Measurements from ENCODE around the gene WWOX.

WWOX gene

DNA sequence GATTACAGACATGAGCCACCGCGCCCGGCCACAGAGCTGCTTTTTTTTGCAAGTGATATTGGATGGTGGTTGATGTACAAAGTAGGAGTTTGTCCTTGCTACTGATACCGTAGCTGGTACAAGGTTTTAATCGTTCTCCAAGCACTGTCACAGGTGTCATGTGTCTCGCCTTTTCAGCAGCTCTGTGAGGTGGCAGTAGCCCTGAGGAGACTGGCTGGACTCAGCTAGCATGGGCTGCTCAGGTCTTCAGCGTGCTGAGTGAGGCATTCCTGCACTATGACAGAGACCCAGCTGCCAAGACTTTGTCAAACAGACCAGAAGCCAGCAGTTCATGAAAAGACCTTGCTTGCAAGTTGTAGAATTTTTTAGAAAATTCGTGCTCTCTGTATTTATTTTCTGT lies 7.2 kb downstream of the WWOX start:
- no peak for DNase-seq

GRCh38 chr16:78108451-78108850 lies 9.0 kb downstream of the WWOX start:
- DNase-seq: no peak

DNA sequence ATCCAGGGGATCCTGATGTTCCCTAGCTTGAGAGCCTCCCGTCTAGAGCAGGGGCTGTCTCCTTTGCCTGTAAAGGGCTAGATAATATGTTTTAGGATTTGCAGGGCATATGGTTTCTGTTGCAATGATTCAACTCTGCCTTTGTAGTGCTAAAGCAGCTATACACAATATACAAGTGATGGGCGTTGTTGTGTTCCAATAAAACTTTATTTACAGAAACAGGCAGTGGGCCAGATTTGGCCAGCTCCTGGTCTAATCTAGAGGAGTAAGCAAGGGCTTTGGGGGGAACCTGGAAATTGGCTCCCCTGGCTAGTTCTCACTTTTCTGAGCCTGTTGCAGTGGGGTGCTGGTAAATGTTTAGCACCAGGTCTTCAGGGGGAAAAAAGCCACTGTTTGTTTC lies 13.8 kb downstream of the WWOX start:
- no peak for DNase-seq

GRCh38 chr16:78115659-78116058 lies 16.2 kb downstream of the WWOX start:
- no peak for DNase-seq

GRCh38 chr16:78116946-78117345 lies 17.5 kb downstream of the WWOX start:
- no peak for DNase-seq

DNA sequence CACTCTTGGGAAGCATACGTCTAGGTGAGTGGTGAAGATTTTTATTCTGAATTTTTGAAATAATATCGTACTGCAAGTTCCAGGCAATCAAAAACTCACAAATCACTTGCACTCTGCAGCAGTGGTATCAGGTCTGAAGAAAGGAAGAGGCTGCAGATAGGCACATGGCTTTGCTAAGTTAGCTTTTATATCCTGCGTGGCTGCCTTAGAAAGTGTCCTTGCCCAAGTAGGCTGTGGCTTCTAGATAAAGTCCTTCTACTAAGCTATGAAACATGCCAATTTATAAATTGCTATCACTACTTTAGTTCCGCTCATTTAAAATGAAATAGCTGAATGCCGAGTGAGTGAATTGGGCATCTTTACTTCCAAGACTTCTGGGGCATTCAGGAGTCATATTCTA lies 17.9 kb downstream of the WWOX start:
- DNase-seq: no peak

GRCh38 chr16:78118469-78119025 lies 19.1 kb downstream of the WWOX start:
- DNase-seq: no peak

DNA sequence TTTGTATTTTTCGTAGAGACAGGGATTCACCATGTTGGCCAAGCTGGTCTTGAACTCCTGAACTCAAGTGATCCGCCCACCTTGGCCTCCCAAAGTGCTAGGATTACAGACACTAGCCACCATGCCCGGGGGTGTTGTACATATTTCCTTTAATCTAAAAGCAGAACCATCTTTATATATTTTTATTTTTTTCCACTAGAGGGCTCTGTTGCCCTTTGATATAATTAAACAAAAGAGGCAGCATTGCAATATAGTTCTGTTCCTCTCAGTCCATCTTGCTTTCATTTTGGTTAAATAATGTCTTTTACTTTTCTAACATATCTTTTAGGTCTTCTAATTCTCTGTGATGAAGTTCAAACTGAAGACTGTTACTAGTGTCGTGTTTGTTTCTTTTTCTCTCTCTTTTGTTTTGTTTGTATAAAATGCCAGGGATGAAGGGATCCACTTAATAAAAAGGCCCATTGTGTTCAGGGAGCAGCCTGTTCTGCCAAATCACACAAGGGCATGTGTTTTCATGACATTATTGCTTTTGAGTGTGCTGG lies 23.4 kb downstream of the WWOX start:
- DNase-seq: peak in 1 of 2 donors; percentile 66

DNA sequence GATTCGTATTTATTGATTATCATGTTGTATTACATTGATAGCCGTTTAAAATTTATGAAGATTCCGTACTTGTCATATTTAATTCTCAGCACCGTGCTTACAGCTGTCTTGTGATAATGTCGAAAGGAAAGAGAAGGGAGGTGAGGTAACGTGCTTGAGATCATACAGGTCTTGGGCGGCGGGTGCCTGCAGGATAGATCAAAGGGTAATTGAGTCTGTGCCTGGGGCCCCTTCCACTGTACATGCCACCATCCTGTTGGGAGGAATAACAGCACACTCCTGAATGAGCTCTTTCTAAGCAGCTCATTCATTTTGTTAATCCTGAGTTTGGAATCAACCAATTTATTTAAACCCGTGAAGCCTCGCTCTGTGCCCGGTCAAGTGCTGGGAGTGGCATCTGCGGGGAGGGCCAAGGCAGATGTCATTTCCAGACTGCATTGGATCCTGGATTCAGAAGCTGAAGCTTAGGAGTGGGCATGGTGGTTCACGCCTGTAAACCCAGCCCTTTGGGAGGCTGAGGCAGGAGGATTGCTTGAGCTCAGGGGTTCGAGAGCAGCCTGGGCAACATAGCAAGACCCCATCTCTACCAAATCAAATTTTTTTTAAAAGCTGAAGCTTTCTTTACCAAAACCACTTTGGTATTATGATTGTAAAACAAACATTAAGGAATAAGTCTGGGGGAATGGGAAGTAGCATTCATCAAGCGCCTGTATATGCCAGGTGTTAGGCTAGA lies 25.8 kb downstream of the WWOX start:
- no peak for DNase-seq

DNA sequence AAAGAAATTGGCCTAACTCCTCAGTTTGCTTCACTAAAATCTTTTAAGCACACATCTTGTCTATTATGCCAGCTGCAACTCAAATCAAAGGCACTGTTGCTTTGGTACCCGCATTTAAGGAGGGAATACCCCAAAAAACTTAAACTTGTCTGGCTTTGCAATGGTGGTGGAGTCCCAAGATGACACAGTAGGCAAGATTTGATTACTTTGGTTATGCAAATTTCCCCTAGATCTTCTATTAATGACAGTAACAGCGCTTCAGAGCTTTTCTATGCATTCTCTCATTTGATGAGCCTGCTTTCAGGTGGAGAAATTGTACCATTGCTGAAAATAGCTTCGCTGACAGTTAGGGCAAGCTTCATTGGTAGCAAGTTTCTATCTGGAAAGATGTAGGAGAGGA lies 27.2 kb downstream of the WWOX start:
- no peak for DNase-seq

DNA sequence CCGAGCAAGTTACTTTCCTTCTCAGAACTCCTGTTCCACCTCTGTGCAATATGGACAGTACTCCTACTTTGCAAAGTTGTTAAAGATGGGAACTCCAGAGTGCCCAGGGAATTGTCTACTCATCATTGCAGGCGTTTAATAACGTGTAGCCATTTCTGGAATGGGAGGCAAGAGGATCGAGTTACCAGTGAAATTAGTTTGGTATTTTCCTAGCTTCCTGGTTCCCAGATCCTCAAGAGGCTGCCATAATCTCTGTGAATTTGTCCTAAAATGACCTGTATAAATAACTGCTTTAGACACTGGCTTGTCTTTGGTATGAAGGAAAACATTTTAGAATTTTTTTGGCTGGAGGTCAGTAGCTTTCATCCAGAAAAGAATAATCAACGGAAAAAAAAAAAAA lies 27.7 kb downstream of the WWOX start:
- DNase-seq: no peak

DNA sequence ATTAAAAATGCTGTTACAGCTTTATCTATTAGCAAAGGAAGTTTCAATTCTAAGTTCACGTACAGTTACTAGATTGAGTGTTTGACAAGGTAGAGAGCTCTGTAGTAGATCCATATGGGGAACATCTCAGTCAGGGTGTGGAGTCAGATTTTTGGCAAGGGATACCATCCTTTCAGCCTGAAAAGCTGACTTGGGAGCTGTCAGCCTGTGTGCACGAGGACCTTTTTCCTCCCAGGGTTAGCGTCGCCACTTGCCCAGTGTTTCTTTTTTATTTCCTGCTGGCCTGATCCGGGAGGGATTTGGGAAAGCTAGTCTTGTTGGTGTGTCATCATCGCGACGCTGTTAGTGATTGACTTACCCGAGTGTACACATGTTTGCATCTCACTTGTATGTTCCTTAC lies 29.5 kb downstream of the WWOX start:
- no peak for DNase-seq

- no peak for DNase-seq
Measured at GRCh38 chr16:78129349-78129748, 29.9 kb downstream of the WWOX start.

DNA sequence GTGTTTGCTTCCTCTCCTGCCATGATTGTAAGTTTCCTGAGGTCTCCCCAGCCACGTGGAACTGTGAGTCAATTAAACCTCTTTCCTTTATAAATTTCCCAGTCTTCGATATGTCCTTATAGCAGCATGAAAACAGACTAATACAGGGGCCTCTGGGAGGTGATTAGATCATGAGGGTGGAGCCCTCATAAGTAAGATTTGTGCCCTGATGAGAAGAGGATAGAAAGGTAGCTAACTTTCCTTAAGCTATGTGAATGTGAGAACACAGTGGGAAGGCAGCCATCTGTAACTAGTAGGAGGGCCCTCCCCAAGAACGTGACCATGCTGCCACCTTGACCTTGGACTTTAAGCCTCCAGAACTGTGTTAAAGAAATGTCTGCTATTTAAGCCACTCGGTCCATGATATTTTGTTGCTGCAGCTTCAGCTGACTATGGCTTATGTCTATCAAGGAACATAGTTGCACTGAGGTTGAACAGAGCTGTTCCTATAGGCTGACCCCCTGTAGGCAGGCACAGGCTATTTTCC lies 30.7 kb downstream of the WWOX start:
- no peak for DNase-seq

GRCh38 chr16:78130950-78131349 lies 31.5 kb downstream of the WWOX start:
- DNase-seq: no peak

GRCh38 chr16:78133919-78134318 lies 34.5 kb downstream of the WWOX start:
- DNase-seq: no peak

DNA sequence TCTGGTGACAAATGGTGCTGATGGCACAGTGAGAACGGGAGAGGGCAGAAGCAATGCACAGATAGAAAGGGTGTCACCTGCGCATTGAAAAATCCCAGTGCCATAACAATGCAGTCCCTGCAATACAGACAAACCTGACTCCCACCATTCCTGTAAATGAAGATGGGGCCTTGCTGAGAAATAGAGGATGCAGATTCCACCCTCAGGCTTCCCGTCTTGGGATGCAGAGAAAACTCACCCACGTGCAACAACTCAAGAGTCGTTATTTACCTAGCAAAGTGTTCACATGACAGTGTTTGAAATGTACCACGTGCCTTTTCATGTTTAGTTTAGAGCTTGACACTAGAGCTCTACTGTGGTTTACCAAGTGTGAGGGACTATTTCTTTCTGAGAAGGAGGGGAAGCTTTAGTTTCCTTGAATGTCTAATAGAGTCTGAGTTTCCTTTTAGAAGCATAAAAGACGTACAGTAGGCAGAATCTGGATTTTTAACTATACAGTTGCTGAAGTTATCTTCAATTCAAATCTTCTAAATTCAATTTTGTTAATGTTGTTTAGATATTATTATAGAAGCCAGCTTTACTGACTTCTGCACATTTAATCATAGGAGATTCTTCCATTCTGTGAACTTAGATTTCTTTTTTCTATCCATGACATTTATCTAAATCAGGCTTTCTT lies 35.6 kb downstream of the WWOX start:
- DNase-seq: peak in 1 of 2 donors; percentile 16

DNA sequence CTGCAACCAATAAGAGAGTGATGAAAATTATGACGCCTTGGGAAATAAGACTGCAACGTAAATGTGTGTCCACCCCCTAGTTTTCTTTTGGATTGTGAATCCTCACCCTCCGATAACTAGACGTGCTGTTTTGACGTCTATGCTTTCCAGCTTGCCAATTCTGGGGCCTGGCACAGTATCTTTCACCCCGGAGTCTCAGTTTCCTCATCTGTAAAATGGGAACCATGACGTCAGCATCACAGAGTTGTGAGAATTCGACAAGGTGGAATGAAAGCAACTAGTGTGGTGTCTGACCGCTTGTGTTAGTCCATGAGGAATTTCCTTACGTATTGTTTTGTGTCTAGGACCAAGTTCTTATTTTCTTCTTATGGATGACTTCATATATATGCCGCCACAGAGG lies 37.7 kb downstream of the WWOX start:
- DNase-seq: no peak

GRCh38 chr16:78137782-78138616 lies 38.5 kb downstream of the WWOX start:
- no peak for DNase-seq

GRCh38 chr16:78140818-78141466 lies 41.5 kb downstream of the WWOX start:
- DNase-seq: no peak

DNA sequence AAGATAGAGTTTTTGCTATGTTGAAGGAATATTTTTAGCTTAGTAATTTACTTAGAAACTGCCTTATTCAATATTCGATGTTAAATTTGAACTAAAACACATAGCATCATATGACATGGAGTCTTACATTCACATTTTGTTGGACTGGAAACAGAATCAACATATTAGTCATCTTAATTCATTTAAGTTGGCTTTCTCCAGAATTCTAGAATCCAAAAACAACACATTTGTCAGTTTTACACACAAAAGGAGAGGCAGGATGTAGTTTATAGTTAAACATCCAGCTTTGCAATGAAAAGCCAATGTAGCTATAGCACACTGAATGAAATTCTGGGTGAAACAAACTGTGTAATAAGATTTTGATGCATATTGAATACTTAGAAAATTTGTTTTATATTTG lies 43.3 kb downstream of the WWOX start:
- DNase-seq: no peak

DNA sequence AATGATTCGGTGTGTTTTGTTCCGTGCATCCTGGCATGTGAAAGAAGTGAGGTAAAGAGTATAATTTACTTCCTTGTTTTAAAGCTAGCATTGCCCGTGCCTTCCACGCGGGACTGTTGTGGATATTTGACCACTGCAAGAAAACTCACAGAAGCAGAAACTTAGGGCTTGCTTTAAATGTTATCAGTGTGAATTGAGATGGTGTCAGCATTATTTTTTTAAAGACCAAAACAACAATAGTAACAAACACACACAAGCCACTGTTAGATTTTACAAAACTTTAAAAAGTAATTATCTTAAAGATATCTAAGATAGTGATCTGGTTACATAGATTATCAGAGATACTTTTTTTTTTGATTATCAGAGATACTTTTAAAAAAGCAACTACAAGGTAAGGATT lies 47.4 kb downstream of the WWOX start:
- DNase-seq: no peak
